Stimulated activated CD8-positive, alpha-beta memory T cell treated with anti-CD3 and anti-CD28 coated beads, Interleukin-4, amount 100 ng/mL, for 1 hour (primary cell): ENCODE measurements around the gene DMPK.
"Not testable (repeated sequence)": the region's sequence is repeated elsewhere in the genome, so short reads cannot be mapped to it uniquely, and the experiment has no call there.

Source experiments
- DNase-seq, 2 donors: peaks; one replicate each; pipeline ENCODE4 v3.0.0-alpha.2; 2020; ENCODE audit warnings: low read depth in 2 of 2, low spot score in 1 of 2

The DMPK gene

DNA sequence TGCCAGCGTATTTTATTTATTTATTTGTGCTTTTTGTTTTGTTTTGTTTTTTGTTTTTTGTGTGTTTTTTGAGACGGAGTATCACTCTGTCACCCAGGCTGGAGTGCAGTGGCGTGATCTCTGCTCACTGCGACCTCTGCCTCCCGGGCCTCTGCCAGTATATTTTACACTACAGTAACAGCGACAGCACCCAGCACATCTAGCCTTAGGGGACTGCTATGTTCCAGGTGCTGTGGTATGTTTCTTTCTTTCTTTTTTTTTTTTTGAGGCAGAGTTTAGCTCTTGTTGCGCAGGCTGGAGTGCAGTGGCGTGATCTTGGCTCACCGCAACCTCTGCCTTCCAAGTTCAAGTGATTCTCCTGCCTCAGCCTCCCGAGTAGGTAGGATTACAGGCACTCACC is 30.8 kb downstream of the DMPK start:
- not testable (repeated sequence) for DNase-seq

DNA sequence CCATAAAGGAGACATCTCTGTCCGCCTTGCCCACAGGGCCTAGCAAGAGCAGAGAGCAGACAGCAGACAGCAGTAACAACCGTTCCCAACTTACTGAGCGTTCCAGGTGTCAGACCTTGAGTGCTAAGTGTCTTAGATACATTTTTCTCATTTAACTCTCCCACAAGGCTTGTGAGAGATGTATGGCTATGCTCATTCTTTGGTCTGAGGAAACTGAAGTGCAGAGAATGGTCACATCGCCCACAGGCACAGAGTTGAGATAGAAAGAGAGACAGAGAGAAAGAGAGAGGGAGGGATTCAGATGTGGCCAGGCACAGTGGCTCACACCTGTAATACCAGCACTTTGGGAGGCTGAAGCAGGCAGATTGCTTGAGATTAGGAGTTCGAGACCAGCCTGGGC is 34.8 kb downstream of the DMPK start:
- DNase-seq = no peak

DNA sequence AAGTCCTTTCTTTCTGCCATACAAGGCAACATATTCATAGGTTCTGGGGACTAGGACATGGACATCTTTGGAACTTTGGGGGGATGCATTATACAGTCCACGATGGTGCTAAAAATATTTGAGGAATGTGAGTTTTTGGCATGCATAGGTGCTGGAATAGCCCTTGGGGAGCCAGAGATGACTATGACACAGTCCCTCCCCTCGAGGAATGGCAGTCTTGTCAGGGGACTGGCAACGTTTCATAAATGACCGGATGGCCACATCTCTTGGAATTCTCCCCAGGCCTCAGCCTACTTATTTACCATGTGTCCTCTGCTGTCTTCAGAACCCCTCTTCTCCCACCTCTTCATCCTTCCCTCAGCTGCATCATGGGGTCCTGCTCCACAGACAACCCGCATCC is 35.4 kb downstream of the DMPK start:
- no peak for DNase-seq

DNA sequence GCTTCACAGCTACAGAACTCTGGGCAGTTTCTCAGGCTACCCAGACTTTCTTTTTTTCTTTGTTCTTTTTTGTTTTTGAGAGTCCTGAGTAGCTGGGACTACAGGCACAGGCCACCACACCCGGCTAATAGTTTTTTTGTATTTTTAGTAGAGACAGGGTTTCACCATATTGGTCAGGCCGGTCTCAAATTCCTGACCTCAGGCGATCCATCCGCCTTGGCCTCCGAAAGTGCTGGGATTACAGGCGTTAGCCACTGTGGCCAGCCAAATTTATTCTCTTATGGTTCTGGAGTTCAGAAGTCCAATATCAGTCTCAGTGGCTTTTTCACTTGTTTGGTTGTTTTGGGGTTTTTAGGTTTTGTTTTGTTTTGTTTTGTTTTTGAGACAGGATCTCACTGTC is 36.7 kb downstream of the DMPK start:
- DNase-seq = no peak

DNA sequence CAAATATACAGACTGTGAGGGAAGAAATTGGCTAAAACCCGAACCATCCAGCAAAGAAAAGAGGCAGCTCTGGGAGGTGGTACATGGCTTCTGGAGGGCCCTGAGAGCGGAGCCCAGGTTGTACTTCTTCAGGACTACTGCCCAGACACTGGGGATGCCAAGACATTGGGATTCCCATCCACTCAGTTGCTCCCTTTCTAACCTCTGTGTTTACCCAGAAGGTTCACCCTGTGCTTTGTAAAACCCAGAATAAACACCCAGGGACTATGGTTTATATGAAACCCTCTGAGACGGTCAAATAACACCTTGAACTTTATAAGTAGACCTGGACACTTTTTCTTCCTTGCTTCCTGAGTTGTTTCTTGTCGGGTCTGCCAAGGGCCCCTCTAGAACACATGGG is 39.3 kb downstream of the DMPK start:
- no peak for DNase-seq

DNA sequence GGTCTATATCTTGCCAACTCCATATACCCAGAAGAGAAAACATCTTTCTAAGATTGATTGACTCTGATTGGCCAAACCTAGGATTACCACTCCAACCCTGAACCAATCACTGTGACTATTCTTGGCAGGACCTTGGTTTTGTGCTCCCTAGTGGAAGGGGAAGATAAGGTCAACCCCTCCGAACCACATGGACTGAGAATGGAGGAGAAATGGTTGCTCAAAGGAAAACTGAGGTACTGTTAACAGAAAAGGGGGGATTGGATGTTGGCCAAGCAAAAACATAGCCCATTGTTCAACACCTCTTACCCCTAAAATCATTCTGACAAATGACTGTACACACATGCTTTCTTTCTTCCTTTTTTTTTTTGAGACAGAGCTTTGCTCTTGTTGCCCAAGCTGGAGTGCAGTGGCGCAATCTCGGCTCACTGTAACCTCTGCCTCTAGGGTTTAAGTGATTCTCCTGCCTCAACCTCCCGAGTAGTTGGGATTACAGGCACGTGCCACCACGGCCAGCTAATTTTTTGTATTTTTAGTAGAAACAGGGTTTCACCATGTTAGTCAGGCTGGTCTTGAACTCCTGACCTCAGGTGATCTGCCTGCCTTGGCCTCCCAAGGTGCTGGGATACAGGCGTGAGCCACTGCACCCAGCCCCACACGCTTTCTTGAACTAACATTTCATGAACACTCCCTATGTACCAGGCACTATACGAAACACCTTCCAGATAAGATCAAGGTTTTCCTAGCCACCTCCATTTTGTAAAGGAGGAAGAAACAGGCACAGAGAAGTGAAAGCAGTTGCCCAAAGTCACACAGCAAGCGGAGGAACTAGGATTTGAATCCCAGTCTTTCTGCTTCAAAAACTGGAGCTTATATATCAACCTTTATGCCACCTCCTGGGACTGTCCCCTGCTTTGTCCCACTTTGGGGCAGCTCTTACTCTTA is 42.5 kb downstream of the DMPK start:
- DNase-seq = no peak

DNA sequence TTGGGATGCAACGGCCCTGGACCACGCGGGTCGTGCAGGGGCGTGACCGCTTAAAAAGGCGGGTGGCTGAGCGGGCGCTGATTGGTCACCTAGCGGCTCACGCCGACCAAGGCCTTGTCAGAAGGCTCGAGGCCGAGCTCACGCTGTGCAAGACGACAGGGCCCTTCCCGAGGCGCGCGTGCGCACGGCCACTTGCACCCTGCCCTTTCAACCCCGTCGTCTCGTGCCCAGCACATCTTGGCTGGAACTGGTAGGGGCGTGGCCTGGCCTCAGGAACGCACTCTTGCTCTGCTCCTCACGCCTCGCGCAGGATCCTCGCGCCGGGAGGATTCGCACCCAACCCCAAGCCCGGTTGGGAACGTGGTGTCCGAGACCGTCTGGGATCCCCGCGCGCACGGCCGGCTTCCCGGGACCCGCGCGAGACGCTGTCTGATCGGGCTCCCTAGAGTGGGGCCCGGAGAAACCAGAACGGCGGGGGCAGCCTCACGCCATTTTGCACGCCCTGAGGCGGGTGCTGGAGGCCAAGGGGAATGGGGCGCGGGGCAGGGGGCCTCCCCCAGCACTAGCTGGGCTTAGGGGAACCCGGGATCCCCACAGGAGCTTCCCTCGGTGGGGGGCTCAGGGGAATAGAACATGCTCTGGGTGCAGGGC is 49.0 kb downstream of the DMPK start, which contains the start of gene MEIOSIN:
MEIOSIN (plus strand) TSS at position 280 of the 651 bp plus-strand sequence. CDS start 1,938 bp downstream, outside the sequence.
- DNase-seq = no peak

DNA sequence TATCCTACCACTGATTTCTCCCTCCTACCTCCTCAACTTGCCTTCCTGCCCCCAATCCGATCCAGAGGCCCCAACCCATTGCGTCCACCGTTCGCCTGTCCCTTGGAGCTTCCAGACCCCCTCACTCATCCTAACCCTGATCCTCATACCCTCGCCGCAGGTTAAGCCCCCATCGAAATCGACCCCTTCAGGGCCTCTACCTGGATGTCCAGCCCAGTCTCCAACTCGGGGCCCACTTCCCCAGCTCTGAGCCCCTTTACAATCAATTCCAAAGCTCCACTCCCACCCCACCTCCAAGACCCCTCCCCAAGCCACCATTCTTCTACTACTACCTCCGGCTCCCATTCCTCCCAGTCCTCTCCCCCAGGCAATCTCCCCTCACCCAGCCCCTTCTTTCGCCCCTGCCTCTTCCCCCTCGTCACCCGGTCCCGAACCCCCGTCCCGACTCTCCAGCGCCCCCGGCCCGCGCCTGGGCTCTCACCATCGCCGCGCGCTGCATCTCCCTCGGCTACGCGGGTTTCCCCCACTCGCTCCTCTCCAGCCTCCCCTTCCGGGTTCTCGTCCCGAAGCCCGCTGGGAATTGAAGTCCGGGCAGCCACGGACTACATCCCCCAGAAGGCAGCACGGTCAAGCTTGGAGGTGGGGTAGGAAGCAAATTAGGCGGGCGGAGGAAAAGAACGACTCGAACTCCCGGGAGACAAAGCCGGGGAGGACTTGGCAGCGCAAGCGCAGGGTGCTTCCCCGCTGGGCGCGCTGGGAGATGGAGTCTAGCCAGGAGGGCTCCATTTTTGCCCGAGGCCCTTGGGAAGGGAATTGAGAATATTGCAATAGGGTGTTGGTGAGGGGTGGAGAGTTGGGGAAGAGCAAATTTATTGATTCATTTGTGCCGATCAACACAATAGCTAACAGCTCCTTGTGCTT is 51.7 kb downstream of the DMPK start, which contains the start of gene FBXO46:
FBXO46 (minus strand) TSS at position 529 of the 921 bp plus-strand sequence. CDS start 17,401 bp downstream, outside the sequence.
- peak; percentile 72 to 83 for DNase-seq

DNA sequence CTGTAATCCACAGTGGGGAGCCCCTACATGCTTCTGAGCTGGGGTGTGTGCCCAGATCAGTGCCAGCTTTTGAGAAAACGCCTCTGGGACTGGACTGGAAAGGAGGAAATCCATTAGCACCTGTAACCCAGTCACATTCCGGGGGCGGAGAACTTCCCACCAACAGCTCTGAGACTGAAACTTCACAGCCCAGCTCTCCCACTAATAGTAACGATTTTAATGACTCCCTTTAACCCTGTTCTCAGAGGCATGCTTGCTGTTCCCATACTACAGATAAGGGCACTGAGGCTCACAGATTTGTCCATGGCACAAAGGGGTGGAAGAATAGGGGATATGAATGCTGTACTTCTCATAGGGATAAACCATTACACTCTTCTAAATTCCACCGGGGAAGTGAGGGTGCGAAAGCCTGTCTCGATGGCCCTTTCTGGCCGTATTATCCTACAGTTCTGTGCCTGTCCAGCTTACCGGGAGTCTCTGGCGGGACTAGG is 52.4 kb downstream of the DMPK start:
- no peak for DNase-seq

DNA sequence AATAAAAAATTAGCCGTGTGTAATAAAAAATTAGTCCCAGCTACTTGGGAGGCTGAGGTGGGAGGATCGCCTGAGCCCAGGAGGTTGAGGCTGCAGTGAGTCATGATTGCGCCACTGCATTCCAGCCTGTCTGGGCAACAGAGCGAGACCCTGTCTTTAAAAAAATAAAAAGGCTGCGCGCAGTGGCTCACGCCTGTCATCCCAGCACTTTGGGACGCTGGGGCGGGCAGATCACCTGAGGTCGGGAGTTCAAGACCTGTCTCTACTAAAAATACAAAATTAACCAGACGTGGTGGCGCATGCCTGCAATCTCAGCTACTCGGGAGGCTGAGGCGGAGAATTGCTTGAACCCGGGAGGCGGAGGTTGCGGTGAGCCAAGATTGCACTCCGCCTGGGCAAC is 53.6 kb downstream of the DMPK start:
- DNase-seq = not testable (repeated sequence)

DNA sequence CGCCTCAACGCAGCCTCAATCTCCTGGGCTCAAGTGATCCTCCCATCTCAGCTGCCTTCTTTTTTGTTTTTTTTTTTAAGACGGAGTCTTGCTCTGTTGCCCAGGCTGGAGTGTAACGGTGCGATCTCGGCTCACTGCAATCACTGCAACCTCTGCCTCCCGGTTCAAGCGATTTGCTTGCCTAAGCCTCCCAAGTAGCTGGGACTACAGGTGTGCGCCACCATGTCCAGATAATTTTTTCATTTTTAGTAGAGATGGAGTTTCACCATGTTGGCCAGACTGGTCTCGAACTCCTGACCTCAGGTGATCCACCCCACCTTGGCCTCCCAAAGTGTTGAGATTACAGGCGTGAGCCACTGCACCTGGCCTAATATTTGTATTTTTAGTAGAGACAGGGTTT is 62.2 kb downstream of the DMPK start:
- DNase-seq = not testable (repeated sequence)
